Measurements from ENCODE around the gene DESI2. TPM values are rescaled to one million over a fixed set of nuclear protein-coding genes. Genes with fewer than 3 reads are reported as not detected.

Gene DESI2
- total RNA-seq, 1 donor from 2014 or later: 54.8 TPM

GRCh38 chr1:244710474-244711062 lies 57.6 kb downstream of the DESI2 start:
- no peak for DNase-seq (ENCODE audit: low read depth)
- Histone ChIP-seq H3K36me3 (ENCODE audit: control insufficient read depth, insufficient read depth, low read length) (peaks cover 1% of the 10 kb centered on the region), H3K4me3 (ENCODE audit: low read depth, low read length) (no peak overlapping the region), H3K27me3 (ENCODE audit: control insufficient read depth, insufficient read depth, low read length) (no peaks in the 10 kb centered on the region)
- no peak for FAIRE-seq
- TF ChIP-seq CTCF (IDR thresholded peaks at IDR 0.05; ENCODE audit: insufficient read depth, low read length, severe bottlenecking): no peak

GRCh38 chr1:244712669-244713068 lies 59.7 kb downstream of the DESI2 start:
- H3K4me3 ChIP-seq (ENCODE audit: low read depth, low read length): no peak overlapping the region
- H3K27me3 ChIP-seq (ENCODE audit: control insufficient read depth, insufficient read depth, low read length): no peaks in the 10 kb centered on the region
- TF ChIP-seq CTCF (IDR thresholded peaks at IDR 0.05; ENCODE audit: insufficient read depth, low read length, severe bottlenecking): no peak
- DNase-seq (ENCODE audit: low read depth) (no peak), FAIRE-seq (no peak)
- no peaks in the 10 kb centered on the region for H3K36me3 ChIP-seq (ENCODE audit: control insufficient read depth, insufficient read depth, low read length)

- no peak for FAIRE-seq
Observed at GRCh38 chr1:244713332-244713731, 60.4 kb downstream of the DESI2 start.

GRCh38 chr1:244727871-244728474 lies 75.0 kb downstream of the DESI2 start:
- no peaks in the 10 kb centered on the region for H3K36me3 ChIP-seq (ENCODE audit: control insufficient read depth, insufficient read depth, low read length)
- FAIRE-seq: no peak
- no peak overlapping the region for H3K4me3 ChIP-seq (ENCODE audit: low read depth, low read length)
- no peak for DNase-seq (ENCODE audit: low read depth)
- H3K27me3 ChIP-seq (ENCODE audit: control insufficient read depth, insufficient read depth, low read length): no peaks in the 10 kb centered on the region
- no peak for TF ChIP-seq CTCF (IDR thresholded peaks at IDR 0.05; ENCODE audit: insufficient read depth, low read length, severe bottlenecking)

More at GRCh38 chr1:244713332-244713731, 60.4 kb downstream of the DESI2 start:
- H3K27me3 ChIP-seq (ENCODE audit: control insufficient read depth, insufficient read depth, low read length): no peaks in the 10 kb centered on the region
- DNase-seq (ENCODE audit: low read depth): no peak
- no peak for TF ChIP-seq CTCF (IDR thresholded peaks at IDR 0.05; ENCODE audit: insufficient read depth, low read length, severe bottlenecking)
- no peak overlapping the region for H3K4me3 ChIP-seq (ENCODE audit: low read depth, low read length)
- H3K36me3 ChIP-seq (ENCODE audit: control insufficient read depth, insufficient read depth, low read length): no peaks in the 10 kb centered on the region

GRCh38 chr1:244730153-244730933 lies 77.4 kb downstream of the DESI2 start:
- DNase-seq (ENCODE audit: low read depth) (peak; percentile 4), FAIRE-seq (no peak)
- no peak for TF ChIP-seq CTCF (IDR thresholded peaks at IDR 0.05; ENCODE audit: insufficient read depth, low read length, severe bottlenecking)
- no peaks in the 10 kb centered on the region for H3K36me3 ChIP-seq (ENCODE audit: control insufficient read depth, insufficient read depth, low read length)
- no peaks in the 10 kb centered on the region for H3K27me3 ChIP-seq (ENCODE audit: control insufficient read depth, insufficient read depth, low read length)
- H3K4me3 ChIP-seq (ENCODE audit: low read depth, low read length): peak overlapping the region; percentile 44
